HUES48 (cell line): ENCODE results near the gene RPL39L.
"Not testable (repeated sequence)": the region's sequence is repeated elsewhere in the genome, so short reads cannot be mapped to it uniquely, and the experiment has no call there.

Source experiments
- H3K27ac ChIP-seq: one replicate; pipeline ENCODE4 v1.7.0; 2013; ENCODE audit warnings: low read depth, low read length, inconsistent platforms
- H3K27me3 ChIP-seq: 2 replicates; pipeline ENCODE4 v1.6.1; 2013; ENCODE audit warnings: mild to moderate bottlenecking, low read length; ENCODE audit not compliant: control insufficient read depth, insufficient read depth
- H3K36me3 ChIP-seq: 2 replicates; pipeline ENCODE4 v1.6.1; 2013; ENCODE audit warnings: low read length; ENCODE audit not compliant: control insufficient read depth, insufficient read depth
- H3K4me1 ChIP-seq: 2 replicates; pipeline ENCODE4 v1.6.1; 2013; ENCODE audit warnings: mild to moderate bottlenecking, low read length; ENCODE audit not compliant: control insufficient read depth, insufficient read depth
- H3K4me3 ChIP-seq: 2 replicates; pipeline ENCODE4 v1.5.1; 2013; ENCODE audit warnings: mild to moderate bottlenecking, low read depth, low read length
- H3K9ac ChIP-seq: 2 replicates; pipeline ENCODE4 v1.6.1; 2013; ENCODE audit warnings: mild to moderate bottlenecking, low read depth, low read length, moderate library complexity
- H3K9me3 ChIP-seq: 2 replicates; pipeline ENCODE4 v1.6.1; 2013; ENCODE audit warnings: low read length; ENCODE audit not compliant: control insufficient read depth, insufficient read depth

RPL39L gene

DNA sequence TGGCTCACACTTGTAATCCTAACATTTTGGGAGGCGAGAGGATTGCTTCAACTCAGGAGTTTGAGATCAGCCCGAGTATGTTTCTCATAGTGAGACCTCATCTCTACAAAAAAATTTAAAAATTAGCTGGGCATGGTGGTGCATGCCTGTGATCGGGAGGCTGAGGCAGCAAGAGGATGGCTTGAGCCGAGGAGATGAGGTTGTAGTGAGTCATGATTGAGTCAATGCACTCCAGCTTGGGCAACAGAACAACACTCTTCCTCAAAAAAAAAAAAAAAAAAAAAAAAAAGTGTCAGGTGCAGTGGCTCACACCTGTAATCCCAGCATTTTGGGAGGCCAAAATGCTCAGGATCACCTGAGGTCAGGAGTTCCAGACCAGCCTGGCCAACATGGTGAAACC is 2.4 kb downstream of the RPL39L start:
- Histone ChIP-seq H3K4me1 (0 out of 2 replicates have a peak, but pooled peaks cover 7% of the 10 kb centered on the region), H3K9me3 (no peaks in the 10 kb centered on the region), H3K4me3 (no peak overlapping the region), H3K9ac (no peak overlapping the region), H3K27ac (no peak overlapping the region), H3K27me3 (no peaks in the 10 kb centered on the region), H3K36me3 (no peaks in the 10 kb centered on the region)

GRCh38 chr3:187136337-187136736 is 3.0 kb downstream of the RPL39L start:
- Histone ChIP-seq H3K9ac (no peak overlapping the region), H3K4me1 (0 out of 2 replicates have a peak, but pooled peaks cover 7% of the 10 kb centered on the region), H3K27ac (no peak overlapping the region), H3K36me3 (no peaks in the 10 kb centered on the region), H3K9me3 (no peaks in the 10 kb centered on the region), H3K27me3 (no peaks in the 10 kb centered on the region), H3K4me3 (no peak overlapping the region)

- H3K27me3 ChIP-seq, H3K9me3 ChIP-seq, H3K4me1 ChIP-seq, H3K36me3 ChIP-seq, H3K9ac ChIP-seq, H3K27ac ChIP-seq, H3K4me3 ChIP-seq: not testable (repeated sequence)
Observed at GRCh38 chr3:187135172-187135690, 4.1 kb downstream of the RPL39L start.

DNA sequence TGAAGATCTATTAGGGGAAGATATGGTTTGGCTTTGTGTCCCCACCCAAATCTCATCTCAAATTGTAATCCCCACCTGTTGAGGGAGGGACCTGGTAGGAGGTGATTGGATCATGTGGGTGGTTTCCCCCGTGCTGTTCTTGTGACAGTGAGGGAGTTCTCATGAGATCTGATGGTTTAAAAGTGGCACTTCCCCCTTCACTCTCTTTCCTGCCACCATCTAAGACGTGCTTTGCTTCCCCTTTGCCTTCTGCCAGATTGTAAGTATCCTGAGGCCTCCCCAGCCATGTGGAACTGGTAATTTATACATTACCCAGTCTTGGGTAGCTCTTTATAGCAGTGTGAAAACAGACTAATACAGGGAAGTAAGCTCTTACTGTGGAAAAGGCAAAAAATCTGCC is 6.1 kb downstream of the RPL39L start:
- H3K27me3 ChIP-seq, H3K9me3 ChIP-seq, H3K9ac ChIP-seq, H3K4me3 ChIP-seq, H3K4me1 ChIP-seq, H3K27ac ChIP-seq, H3K36me3 ChIP-seq: not testable (repeated sequence)

DNA sequence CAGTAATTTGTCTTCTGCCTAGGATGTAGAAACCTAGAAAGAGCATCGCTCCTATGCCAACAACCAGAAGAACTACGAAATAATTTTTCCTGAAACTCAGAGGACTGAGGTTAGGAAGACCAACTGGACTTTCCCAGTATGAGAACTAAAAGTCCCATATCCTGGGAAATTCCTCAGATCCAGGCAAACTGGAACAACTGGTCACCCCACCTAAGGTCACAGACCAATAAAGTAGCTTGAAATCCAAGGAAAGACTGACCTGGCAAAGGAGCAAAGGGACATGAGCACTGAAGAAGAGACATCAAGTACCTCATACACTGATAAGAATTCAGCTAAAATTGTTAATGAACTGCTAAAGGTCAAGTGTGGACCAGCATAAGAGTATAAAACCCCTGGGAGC is 6.6 kb downstream of the RPL39L start:
- Histone ChIP-seq H3K27me3 (no peaks in the 10 kb centered on the region), H3K36me3 (no peaks in the 10 kb centered on the region), H3K27ac (no peak overlapping the region), H3K4me1 (no peaks in the 10 kb centered on the region), H3K4me3 (no peak overlapping the region), H3K9me3 (no peaks in the 10 kb centered on the region), H3K9ac (no peak overlapping the region)

GRCh38 chr3:187131981-187132380 is 7.3 kb downstream of the RPL39L start:
- H3K9ac ChIP-seq: no peak overlapping the region
- no peak overlapping the region for H3K4me3 ChIP-seq
- no peaks in the 10 kb centered on the region for H3K27me3 ChIP-seq
- no peaks in the 10 kb centered on the region for H3K4me1 ChIP-seq
- H3K27ac ChIP-seq: no peak overlapping the region
- H3K36me3 ChIP-seq: no peaks in the 10 kb centered on the region
- no peaks in the 10 kb centered on the region for H3K9me3 ChIP-seq

DNA sequence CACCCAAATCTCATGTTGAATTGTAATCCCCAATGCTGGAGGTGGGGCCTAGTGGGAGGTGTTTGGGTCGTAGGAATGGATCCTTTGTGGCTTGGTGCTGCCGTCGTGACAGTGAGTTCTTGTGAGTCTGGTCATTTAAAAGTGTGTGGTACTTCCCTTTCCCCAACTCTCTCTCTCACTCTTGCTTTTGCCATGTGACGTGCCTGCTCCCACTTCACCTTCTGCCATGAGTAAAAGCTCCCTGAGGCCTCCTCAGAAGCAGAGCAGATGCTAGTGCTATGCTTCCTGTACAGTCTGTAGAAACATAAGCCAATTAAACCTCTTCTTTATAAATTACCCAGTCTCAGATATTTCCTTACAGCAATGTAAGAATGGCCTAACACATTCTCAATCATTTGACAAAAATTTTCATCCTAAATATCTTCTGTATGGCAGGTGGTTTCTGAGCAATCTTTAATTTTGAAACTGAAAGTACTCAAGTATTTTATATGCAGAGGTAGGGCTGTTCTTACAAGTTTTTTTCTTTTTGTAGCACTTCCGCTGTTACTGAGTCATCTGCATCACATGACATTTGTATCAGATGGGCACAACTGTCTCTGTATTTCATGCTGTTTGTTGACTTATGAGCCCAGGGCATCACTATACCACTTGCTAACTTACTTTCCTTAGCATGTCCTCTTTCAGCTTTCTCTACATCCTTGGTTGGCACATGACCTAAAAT is 8.8 kb downstream of the RPL39L start:
- Histone ChIP-seq H3K9me3 (no peaks in the 10 kb centered on the region), H3K9ac (no peak overlapping the region), H3K36me3 (no peaks in the 10 kb centered on the region), H3K27ac (no peak overlapping the region), H3K4me1 (no peaks in the 10 kb centered on the region), H3K27me3 (no peaks in the 10 kb centered on the region), H3K4me3 (no peak overlapping the region)

DNA sequence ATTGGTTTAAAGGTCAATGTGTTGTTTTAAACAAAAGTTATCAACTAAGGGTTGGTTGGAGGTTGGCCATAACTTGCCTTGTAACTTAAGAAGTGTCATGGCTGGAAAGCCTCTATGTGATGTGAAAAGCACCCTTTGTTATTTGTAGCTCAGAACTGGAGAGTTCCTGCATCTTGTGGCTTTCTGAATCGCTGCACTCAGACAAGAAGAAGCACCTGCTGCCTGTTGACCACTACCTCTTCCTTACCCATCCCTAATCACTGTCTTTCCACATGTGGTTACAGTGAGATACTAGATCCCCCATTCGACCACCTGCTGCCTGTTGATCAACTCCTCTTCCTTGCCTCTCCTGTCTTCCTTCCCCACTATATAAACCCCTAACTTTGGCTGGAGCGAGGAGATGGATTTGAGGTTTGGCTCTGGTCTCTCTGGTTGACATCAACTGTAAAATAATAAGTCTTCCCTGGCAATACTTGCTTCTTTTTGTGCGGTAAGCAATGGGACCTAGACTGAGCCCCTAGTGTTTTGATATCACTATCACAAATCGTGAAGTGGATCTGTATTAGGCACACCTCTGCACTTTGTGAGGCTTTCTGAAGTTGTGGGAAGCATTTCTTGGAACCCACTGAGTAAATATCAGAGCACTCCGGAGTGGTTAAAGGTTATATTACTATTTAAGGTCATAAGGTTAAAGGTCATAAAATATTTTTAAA is 13.8 kb downstream of the RPL39L start:
- Histone ChIP-seq H3K27ac (no peak overlapping the region), H3K4me1 (no peaks in the 10 kb centered on the region), H3K27me3 (no peaks in the 10 kb centered on the region), H3K9ac (no peak overlapping the region), H3K36me3 (peaks cover 5% of the 10 kb centered on the region; the same call in 1 of the 2 replicates), H3K4me3 (no peak overlapping the region), H3K9me3 (no peaks in the 10 kb centered on the region)

GRCh38 chr3:187122261-187122660 is 17.0 kb downstream of the RPL39L start:
- H3K4me3 ChIP-seq: no peak overlapping the region
- no peak overlapping the region for H3K9ac ChIP-seq
- H3K4me1 ChIP-seq: no peaks in the 10 kb centered on the region
- H3K9me3 ChIP-seq: no peaks in the 10 kb centered on the region
- no peak overlapping the region for H3K27ac ChIP-seq
- peaks cover 12% of the 10 kb centered on the region for H3K36me3 ChIP-seq
- no peaks in the 10 kb centered on the region for H3K27me3 ChIP-seq

DNA sequence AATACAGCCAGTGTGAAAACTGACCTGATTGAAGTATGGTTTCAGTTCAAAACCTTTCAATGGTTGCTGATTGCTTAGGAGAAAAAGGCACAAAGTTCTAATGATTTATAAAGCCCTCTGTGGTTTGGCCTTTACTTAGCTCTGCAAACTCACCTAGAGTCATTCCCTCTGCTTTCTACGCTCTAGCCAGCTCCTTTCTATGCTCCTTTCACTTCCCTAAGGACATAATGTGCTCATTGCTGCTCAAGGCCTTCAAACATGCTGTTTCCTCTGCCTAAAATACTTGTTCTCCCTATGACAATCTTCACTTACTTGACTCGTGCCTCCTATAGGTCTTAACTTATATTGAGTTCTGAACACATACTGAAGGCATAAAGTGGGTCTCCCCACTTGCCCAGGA is 19.0 kb downstream of the RPL39L start:
- Histone ChIP-seq H3K27ac (no peak overlapping the region), H3K9ac (no peak overlapping the region), H3K36me3 (peaks cover 12% of the 10 kb centered on the region), H3K9me3 (no peaks in the 10 kb centered on the region), H3K27me3 (no peaks in the 10 kb centered on the region), H3K4me3 (no peak overlapping the region), H3K4me1 (no peaks in the 10 kb centered on the region)

GRCh38 chr3:187114511-187114910 is 24.8 kb downstream of the RPL39L start:
- Histone ChIP-seq H3K36me3 (no peaks in the 10 kb centered on the region), H3K4me3 (no peak overlapping the region)

More at GRCh38 chr3:187114511-187114910, 24.8 kb downstream of the RPL39L start:
- H3K27me3 ChIP-seq: no peaks in the 10 kb centered on the region
- H3K27ac ChIP-seq: no peak overlapping the region
- H3K4me1 ChIP-seq: peaks cover 3% of the 10 kb centered on the region
- no peaks in the 10 kb centered on the region for H3K9me3 ChIP-seq
- no peak overlapping the region for H3K9ac ChIP-seq
